ENCODE measurements around the gene SUGCT. TPM values are rescaled to one million over a fixed set of nuclear protein-coding genes. Genes with fewer than 3 reads are reported as not detected.
A peak's percentile ranks its signal among the peaks of the same experiment; 100 is the strongest.

SUGCT gene
- total RNA-seq, 1 experiment from 2014 or later = 17.1 TPM

GRCh38 chr7:40865441-40866233, 730.8 kb downstream of the SUGCT start:
- DNase-seq (ENCODE audit: low read depth in 1 of 2, low spot score in 2 of 2) = no peak
- no peaks in the 10 kb centered on the region; the same call in 1 of the 2 replicates for H3K9me3 ChIP-seq (replicated peaks)
- H3K27me3 ChIP-seq (replicated peaks) = no peaks in the 10 kb centered on the region
- no peak overlapping the region for H3K27ac ChIP-seq
- H3K4me1 ChIP-seq (replicated peaks) = peaks cover 7% of the 10 kb centered on the region
- H3K4me3 ChIP-seq = no peak overlapping the region
- H3K36me3 ChIP-seq = no peaks in the 10 kb centered on the region

GRCh38 chr7:40866601-40867000, 731.8 kb downstream of the SUGCT start:
- Histone ChIP-seq H3K9me3 (replicated peaks) (no peaks in the 10 kb centered on the region; the same call in 1 of the 2 replicates), H3K4me3 (no peak overlapping the region), H3K27me3 (replicated peaks) (no peaks in the 10 kb centered on the region), H3K36me3 (no peaks in the 10 kb centered on the region), H3K27ac (no peak overlapping the region), H3K4me1 (replicated peaks) (peaks cover 13% of the 10 kb centered on the region)
- no peak for DNase-seq (ENCODE audit: low read depth in 1 of 2, low spot score in 2 of 2)

GRCh38 chr7:40870108-40870507, 735.3 kb downstream of the SUGCT start:
- Histone ChIP-seq H3K4me1 (replicated peaks) (peaks cover 13% of the 10 kb centered on the region), H3K27me3 (replicated peaks) (no peaks in the 10 kb centered on the region), H3K9me3 (replicated peaks) (no peaks in the 10 kb centered on the region; the same call in 1 of the 2 replicates), H3K27ac (0 out of 2 replicates have a peak overlapping the region, but pooled peaks have one; percentile 11), H3K4me3 (no peak overlapping the region), H3K36me3 (no peaks in the 10 kb centered on the region)
- DNase-seq (ENCODE audit: low read depth in 1 of 2, low spot score in 2 of 2) = peak in 1 of 2 experiments; percentile 44

- H3K9me3 ChIP-seq (replicated peaks) = no peaks in the 10 kb centered on the region; the same call in 1 of the 2 replicates
- DNase-seq (ENCODE audit: low read depth in 1 of 2, low spot score in 2 of 2) = no peak
- H3K27ac ChIP-seq = no peak overlapping the region
These were observed 738.4 kb downstream of the SUGCT start for GRCh38 chr7:40873248-40873647.

GRCh38 chr7:40874756-40875155, 740.0 kb downstream of the SUGCT start:
- peaks cover 14% of the 10 kb centered on the region for H3K4me1 ChIP-seq (replicated peaks)
- no peak overlapping the region for H3K4me3 ChIP-seq
- no peak for DNase-seq (ENCODE audit: low read depth in 1 of 2, low spot score in 2 of 2)
- H3K36me3 ChIP-seq = no peaks in the 10 kb centered on the region
- no peaks in the 10 kb centered on the region for H3K9me3 ChIP-seq (replicated peaks)
- H3K27ac ChIP-seq = no peak overlapping the region
- H3K27me3 ChIP-seq (replicated peaks) = no peaks in the 10 kb centered on the region

More at GRCh38 chr7:40873248-40873647, 738.4 kb downstream of the SUGCT start:
- Histone ChIP-seq H3K36me3 (no peaks in the 10 kb centered on the region), H3K4me1 (replicated peaks) (peaks cover 13% of the 10 kb centered on the region), H3K4me3 (no peak overlapping the region), H3K27me3 (replicated peaks) (no peaks in the 10 kb centered on the region)

GRCh38 chr7:40876601-40877000, 741.8 kb downstream of the SUGCT start:
- H3K9me3 ChIP-seq (replicated peaks) = no peaks in the 10 kb centered on the region
- H3K4me3 ChIP-seq = no peak overlapping the region
- no peak overlapping the region for H3K27ac ChIP-seq
- 0 out of 2 replicates have a peak, but pooled peaks cover 3% of the 10 kb centered on the region for H3K4me1 ChIP-seq (replicated peaks)
- H3K27me3 ChIP-seq (replicated peaks) = no peaks in the 10 kb centered on the region
- DNase-seq (ENCODE audit: low read depth in 1 of 2, low spot score in 2 of 2) = no peak
- H3K36me3 ChIP-seq = no peaks in the 10 kb centered on the region

GRCh38 chr7:40879941-40880543, 745.2 kb downstream of the SUGCT start:
- Histone ChIP-seq H3K9me3 (replicated peaks) (no peaks in the 10 kb centered on the region), H3K4me3 (no peak overlapping the region), H3K36me3 (no peaks in the 10 kb centered on the region), H3K27me3 (replicated peaks) (no peaks in the 10 kb centered on the region), H3K4me1 (replicated peaks) (0 out of 2 replicates have a peak, but pooled peaks cover 3% of the 10 kb centered on the region), H3K27ac (no peak overlapping the region)
- no peak for DNase-seq (ENCODE audit: low read depth in 1 of 2, low spot score in 2 of 2)

- no peak overlapping the region for H3K27ac ChIP-seq
- DNase-seq (ENCODE audit: low read depth in 1 of 2, low spot score in 2 of 2) = no peak
- no peaks in the 10 kb centered on the region for H3K27me3 ChIP-seq (replicated peaks)
- H3K9me3 ChIP-seq (replicated peaks) = no peaks in the 10 kb centered on the region
- H3K4me1 ChIP-seq (replicated peaks) = 0 out of 2 replicates have a peak, but pooled peaks cover 5% of the 10 kb centered on the region
- no peaks in the 10 kb centered on the region for H3K36me3 ChIP-seq
- no peak overlapping the region for H3K4me3 ChIP-seq
These were observed 745.8 kb downstream of the SUGCT start for GRCh38 chr7:40880581-40880980.

- no peak for DNase-seq (ENCODE audit: low read depth in 1 of 2, low spot score in 2 of 2)
- H3K9me3 ChIP-seq (replicated peaks) = no peaks in the 10 kb centered on the region
- 0 out of 2 replicates have a peak, but pooled peaks cover 6% of the 10 kb centered on the region for H3K4me1 ChIP-seq (replicated peaks)
- H3K27me3 ChIP-seq (replicated peaks) = no peaks in the 10 kb centered on the region
- H3K27ac ChIP-seq = no peak overlapping the region
- H3K4me3 ChIP-seq = no peak overlapping the region
- no peaks in the 10 kb centered on the region for H3K36me3 ChIP-seq
These were observed 746.7 kb downstream of the SUGCT start for GRCh38 chr7:40881405-40881926.

- no peaks in the 10 kb centered on the region for H3K27me3 ChIP-seq (replicated peaks)
- H3K9me3 ChIP-seq (replicated peaks) = no peaks in the 10 kb centered on the region
- H3K4me3 ChIP-seq = no peak overlapping the region
- no peaks in the 10 kb centered on the region for H3K36me3 ChIP-seq
- no peak for DNase-seq (ENCODE audit: low read depth in 1 of 2, low spot score in 2 of 2)
- 0 out of 2 replicates have a peak, but pooled peaks cover 6% of the 10 kb centered on the region for H3K4me1 ChIP-seq (replicated peaks)
- H3K27ac ChIP-seq = no peak overlapping the region
These were observed 747.4 kb downstream of the SUGCT start for GRCh38 chr7:40882071-40882658.

- H3K4me1 ChIP-seq (replicated peaks) = 0 out of 2 replicates have a peak, but pooled peaks cover 6% of the 10 kb centered on the region
- DNase-seq (ENCODE audit: low read depth in 1 of 2, low spot score in 2 of 2) = no peak
- H3K4me3 ChIP-seq = no peak overlapping the region
- no peak overlapping the region for H3K27ac ChIP-seq
- no peaks in the 10 kb centered on the region for H3K9me3 ChIP-seq (replicated peaks)
- no peaks in the 10 kb centered on the region for H3K36me3 ChIP-seq
- H3K27me3 ChIP-seq (replicated peaks) = no peaks in the 10 kb centered on the region
These were observed 749.0 kb downstream of the SUGCT start for GRCh38 chr7:40883826-40884225.

- Histone ChIP-seq H3K4me3 (no peak overlapping the region), H3K27me3 (replicated peaks) (no peaks in the 10 kb centered on the region), H3K9me3 (replicated peaks) (no peaks in the 10 kb centered on the region), H3K27ac (no peak overlapping the region), H3K4me1 (replicated peaks) (0 out of 2 replicates have a peak, but pooled peaks cover 6% of the 10 kb centered on the region), H3K36me3 (no peaks in the 10 kb centered on the region)
- no peak for DNase-seq (ENCODE audit: low read depth in 1 of 2, low spot score in 2 of 2)
These were observed 749.4 kb downstream of the SUGCT start for GRCh38 chr7:40884241-40884640.

- Histone ChIP-seq H3K9me3 (replicated peaks) (no peaks in the 10 kb centered on the region; the same call in 1 of the 2 replicates), H3K4me3 (no peak overlapping the region), H3K27me3 (replicated peaks) (no peaks in the 10 kb centered on the region), H3K27ac (no peak overlapping the region), H3K4me1 (replicated peaks) (0 out of 2 replicates have a peak, but pooled peaks cover 3% of the 10 kb centered on the region), H3K36me3 (no peaks in the 10 kb centered on the region)
- DNase-seq (ENCODE audit: low read depth in 1 of 2, low spot score in 2 of 2) = peak in 1 of 2 experiments; percentile 9
These were observed 750.7 kb downstream of the SUGCT start for GRCh38 chr7:40885503-40885902.
